Stimulated activated CD8-positive, alpha-beta memory T cell treated with anti-CD3 and anti-CD28 coated beads, Interleukin-2, amount 100 ng/mL, for 48 hours (primary cell): Measurements from ENCODE around the gene NF2.
"Not testable (repeated sequence)": the region's sequence is repeated elsewhere in the genome, so short reads cannot be mapped to it uniquely, and the experiment has no call there.

Experiments
- DNase-seq, 2 donors: peaks; one replicate each; pipeline ENCODE4 v3.0.0-alpha.2; 2020; ENCODE audit warnings: low read depth in 2 of 2

NF2 gene

DNA sequence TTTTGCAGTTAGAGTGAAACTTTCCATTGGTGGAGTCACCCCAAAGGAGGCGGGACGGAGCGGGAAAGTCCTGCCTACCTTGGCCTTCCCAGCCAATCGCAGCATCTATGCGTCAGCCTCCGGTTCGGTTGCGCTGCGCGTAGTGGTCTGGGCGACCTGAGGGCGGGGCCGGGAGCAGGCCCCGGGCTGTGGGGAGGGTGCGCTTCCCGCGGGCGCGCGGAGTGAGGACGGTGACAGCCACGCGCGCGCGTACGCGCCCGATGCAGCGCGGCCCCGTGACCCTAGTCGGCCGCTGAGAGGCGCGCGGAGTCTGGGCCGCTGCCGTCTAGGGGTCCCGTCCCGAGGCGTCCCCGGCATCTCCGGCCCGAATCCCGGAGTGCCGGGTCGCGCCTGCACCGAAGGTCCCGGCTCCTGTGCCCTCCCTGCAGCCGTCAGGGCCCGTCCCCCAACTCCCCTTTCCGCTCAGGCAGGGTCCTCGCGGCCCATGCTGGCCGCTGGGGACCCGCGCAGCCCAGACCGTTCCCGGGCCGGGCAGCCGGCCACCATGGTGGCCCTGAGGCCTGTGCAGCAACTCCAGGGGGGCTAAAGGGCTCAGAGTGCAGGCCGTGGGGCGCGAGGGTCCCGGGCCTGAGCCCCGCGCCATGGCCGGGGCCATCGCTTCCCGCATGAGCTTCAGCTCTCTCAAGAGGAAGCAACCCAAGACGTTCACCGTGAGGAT is at the start of gene NF2:
Gene NF2, plus strand, starts transcription at position 276 of the 718 bp plus-strand sequence. Its CDS starts 366 bp downstream, at position 642.
- DNase-seq = peak; percentile 96 to 97

- DNase-seq = no peak
These were observed 48.3 kb upstream of the NF2 start for GRCh38 chr22:29555065-29555644.

GRCh38 chr22:29559030-29559429 is 44.4 kb upstream of the NF2 start:
- no peak for DNase-seq

- DNase-seq = no peak
These were observed 43.6 kb upstream of the NF2 start for GRCh38 chr22:29559853-29560252.

DNA sequence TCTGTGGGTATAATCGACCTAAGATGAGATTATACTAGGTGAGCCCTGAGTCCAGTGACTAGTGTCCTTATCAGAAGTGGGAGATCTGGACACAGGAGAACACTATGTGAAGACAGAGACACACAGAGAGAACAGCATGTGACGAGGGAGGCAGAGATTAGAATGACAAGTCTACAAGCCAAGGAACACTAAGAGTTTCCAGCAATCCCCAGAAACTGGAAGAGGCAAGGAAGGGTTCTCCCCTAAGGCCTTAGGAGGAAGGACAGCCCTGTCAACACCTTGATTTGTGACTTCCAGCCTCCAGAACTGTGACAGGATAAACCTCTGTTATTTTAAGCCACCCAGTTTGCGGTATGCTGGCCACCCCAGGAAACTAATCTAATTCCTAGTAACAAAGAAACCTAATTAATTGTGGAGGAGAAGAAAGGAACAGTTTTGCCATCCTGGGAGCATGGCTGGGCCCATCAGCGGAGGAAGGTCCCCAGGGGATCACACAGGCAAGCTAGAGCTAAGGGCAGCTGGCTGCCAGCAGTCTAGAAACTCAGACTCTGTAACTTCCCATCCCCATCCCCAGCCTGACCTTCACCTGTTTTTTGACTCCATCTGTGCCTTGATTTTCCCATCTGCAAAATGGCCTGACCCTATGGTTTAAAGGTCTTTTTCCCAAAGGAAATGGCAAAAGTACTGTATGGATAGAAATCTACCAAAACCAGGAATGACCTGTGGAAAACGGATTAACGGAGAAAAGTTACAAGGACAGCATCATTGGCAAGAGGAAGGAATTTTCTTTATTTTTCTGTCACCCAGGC is 39.6 kb upstream of the NF2 start:
- no peak for DNase-seq

DNA sequence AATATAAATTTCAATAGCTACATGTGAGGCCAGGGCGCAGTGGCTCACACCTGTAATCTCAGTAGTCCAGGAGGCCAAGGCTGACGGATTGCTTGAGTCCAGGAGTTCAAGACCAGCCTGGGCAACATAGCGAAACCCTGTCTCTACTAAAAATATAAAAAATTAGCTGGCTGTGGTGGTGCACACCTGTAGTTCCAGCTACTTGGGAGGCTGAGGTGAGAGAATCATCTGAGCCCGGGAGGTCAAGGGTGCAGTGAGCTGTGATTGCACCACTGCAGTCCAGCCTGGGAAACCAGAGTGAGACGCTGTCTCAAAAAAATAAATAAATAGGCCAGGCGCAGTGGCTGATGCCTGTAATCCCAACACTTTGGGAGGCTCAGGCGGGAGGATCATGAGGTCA is 36.9 kb upstream of the NF2 start:
- not testable (repeated sequence) for DNase-seq

GRCh38 chr22:29567338-29567737 is 36.1 kb upstream of the NF2 start:
- no peak for DNase-seq

DNA sequence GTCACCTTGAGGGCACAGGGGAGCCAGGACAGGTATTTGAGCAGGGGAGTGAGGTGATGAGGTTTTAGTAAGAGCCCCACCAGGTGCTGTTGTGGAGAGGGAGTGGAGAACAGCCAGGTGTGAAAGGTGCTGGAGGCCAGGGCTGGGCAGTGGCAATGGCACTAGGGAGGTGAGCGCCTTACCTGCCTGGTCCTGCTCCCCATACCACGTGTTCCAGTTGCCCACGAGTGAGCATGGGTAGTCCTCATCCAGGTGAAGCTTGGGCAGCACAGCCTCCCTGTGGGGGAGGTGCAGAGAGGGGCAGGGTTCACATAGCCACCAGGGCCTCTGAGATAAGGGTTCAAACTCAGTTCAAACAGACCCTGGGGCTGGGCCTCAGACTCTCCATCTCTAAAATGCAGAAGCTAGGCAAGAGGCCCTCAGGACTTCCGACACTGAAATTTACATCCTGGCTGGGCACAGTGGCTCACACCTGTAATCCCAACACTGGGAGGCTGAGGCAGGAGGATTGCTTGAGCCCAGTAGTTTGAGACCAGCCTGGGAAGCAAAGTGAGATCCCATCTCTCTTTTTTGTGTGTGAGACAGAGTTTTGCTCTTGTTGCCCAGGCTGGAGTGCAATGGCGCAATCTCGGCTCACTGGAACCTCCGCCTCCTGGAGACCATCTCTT is 34.3 kb upstream of the NF2 start:
- DNase-seq = no peak

DNA sequence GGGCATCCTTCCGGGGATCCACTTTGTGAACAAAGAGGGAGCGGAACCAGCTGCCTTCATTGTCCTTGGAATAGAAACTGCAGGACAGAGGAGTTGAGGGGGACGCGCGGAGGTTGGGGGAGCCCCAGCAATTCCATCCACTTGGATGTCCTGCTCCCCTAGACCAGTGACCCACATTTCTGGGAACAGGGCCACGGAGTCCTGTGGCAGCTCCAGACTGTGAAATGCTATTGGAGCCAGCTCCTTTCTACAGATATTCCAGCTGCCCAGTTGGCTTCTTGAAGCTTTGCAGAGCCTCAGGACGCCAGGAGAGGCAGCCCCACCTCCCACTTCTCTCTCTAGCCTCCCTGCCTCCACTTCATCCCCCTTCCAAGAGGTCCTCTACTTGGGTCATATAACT is 33.0 kb upstream of the NF2 start:
- no peak for DNase-seq

DNA sequence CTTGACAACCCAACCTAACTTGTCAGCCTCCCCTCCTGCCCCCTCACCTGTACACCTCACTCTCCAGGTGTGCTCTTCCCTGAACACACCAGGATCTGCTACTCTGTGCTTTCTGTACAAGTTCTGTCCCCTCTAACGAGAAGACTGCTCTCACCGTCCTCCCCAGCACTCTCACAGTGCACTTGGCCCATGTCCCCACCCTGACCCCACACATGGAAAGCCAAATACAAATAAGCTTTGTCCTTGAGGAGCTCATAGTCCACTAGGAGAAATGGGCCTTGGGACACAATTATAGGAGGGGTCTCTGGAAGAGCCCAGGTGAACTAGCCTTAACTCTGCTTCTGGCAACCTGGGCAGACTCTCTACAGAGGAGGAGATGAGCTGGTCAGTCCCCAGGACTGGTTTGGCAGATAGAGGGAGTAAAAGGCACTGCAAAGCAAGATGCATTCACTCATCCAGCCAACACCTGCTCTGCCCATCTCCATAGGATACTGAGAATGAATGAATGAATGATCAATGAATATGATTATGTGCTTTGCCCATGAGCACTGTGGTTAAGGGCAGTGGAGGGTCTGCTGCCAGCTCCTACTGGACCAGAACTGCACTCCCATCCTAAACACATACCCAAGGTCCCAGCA is 32.4 kb upstream of the NF2 start:
- DNase-seq = no peak

GRCh38 chr22:29574762-29575450 is 28.5 kb upstream of the NF2 start:
- no peak for DNase-seq

- DNase-seq = no peak
These were observed 24.8 kb upstream of the NF2 start for GRCh38 chr22:29578462-29579200.

GRCh38 chr22:29580200-29580810 is 23.1 kb upstream of the NF2 start:
- no peak for DNase-seq

- no peak for DNase-seq
These were observed 21.6 kb upstream of the NF2 start for GRCh38 chr22:29581799-29582198.

GRCh38 chr22:29584975-29585374 is 18.5 kb upstream of the NF2 start:
- no peak for DNase-seq

DNA sequence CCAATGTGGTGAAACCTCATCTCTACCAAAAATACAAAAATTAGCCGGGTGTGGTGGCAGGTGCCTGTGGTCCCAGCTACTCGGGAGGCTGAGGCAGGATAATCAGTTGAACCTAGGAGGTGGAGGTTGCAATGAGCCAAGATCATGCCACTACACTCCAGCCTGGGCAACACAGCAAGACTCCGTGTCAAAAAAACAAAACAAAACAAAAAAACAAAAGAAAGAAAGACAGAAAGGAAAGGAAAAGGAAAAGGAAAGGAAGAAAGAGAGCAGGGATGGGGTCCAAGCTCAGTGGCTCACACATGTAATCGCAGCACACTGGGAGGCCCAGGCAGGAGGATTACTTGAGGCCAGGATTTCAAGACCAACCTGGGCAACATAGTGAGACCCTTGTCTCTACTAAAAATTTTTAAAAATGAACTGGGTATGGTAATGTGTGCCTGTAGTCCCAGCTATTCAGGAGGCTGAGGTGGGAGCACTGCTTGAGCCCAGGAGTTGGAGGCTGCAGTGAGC is 17.2 kb upstream of the NF2 start:
- not testable (repeated sequence) for DNase-seq

- DNase-seq = no peak
These were observed 15.3 kb upstream of the NF2 start for GRCh38 chr22:29587938-29588699.

DNA sequence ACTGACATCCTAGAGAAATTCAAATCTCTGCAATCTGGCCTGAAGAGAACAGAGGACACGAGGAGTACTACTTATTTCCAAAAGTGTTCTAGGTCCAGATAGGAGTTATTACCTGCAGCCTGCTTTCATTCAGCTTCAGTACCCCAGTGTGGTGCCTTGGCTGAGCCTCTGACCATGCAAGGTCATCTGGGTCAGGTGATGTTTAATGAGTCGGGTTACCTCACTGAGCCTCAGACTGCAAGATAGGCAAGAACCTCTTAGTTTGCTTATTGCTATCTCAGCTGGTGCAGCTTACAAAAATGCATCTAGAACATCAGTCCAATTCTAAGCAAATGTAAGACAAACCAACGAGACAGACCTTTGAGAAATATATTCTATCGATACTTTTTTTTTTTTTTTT is 9.5 kb upstream of the NF2 start:
- no peak for DNase-seq

GRCh38 chr22:29594447-29594846 is 9.0 kb upstream of the NF2 start:
- DNase-seq = not testable (repeated sequence)
